Measurements from ENCODE around the gene ARID1B.

DNA sequence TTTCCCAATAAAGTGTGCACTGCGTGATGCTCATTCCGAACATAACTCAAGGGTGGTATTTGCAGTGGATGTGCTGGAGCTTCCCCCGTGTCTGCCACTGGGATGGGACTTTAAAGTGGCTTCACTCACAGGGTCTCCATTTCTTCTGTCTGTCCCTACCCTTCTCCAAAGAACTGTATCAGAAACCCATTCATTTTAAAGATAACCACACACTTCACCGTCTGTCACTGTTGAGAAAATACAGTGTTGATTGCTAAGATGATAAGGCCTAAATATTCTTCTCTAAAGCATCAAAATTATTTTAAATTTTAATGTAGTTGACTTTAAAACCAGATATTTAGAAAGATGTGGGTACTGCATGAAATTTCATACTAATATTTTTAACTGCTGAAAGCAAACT lies 384.7 kb downstream of the ARID1B start:
- TF ChIP-seq, protein P1, sequence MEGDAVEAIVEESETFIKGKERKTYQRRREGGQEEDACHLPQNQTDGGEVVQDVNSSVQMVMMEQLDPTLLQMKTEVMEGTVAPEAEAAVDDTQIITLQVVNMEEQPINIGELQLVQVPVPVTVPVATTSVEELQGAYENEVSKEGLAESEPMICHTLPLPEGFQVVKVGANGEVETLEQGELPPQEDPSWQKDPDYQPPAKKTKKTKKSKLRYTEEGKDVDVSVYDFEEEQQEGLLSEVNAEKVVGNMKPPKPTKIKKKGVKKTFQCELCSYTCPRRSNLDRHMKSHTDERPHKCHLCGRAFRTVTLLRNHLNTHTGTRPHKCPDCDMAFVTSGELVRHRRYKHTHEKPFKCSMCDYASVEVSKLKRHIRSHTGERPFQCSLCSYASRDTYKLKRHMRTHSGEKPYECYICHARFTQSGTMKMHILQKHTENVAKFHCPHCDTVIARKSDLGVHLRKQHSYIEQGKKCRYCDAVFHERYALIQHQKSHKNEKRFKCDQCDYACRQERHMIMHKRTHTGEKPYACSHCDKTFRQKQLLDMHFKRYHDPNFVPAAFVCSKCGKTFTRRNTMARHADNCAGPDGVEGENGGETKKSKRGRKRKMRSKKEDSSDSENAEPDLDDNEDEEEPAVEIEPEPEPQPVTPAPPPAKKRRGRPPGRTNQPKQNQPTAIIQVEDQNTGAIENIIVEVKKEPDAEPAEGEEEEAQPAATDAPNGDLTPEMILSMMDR (conservative IDR thresholded peaks at IDR 0.05; ENCODE audit: low read length): no peak
- TF ChIP-seq EZH2phosphoT487 (IDR thresholded peaks at IDR 0.05; ENCODE audit: borderline replicate concordance, low read depth, low read length): no peak

Measured in OCI-LY7 (cell line).